PC-9 (cell line): ENCODE results near the gene CDK5R1.

Experiments used
- CTCF ChIP-seq: fragments of 200-600 bp; sonication (generic); conservative IDR thresholded peaks from 2 replicates; pipeline ENCODE4 v1.6.1; 2017; ENCODE audit warnings: mixed run types, antibody characterized with exemption, mild to moderate bottlenecking, moderate library complexity
- EZH2 ChIP-seq: fragments of 200-600 bp; sonication (generic); IDR thresholded peaks from 2 replicates; pipeline ENCODE4 v1.8.0; 2017; ENCODE audit warnings: antibody characterized with exemption, low read depth

GRCh38 chr17:32443827-32444300 lies 42.9 kb upstream of the CDK5R1 start:
- TF ChIP-seq EZH2 (no peak), CTCF (no peak; the same call in 1 of the 2 replicates)
